ENCODE data around the gene OOEP.

DNA sequence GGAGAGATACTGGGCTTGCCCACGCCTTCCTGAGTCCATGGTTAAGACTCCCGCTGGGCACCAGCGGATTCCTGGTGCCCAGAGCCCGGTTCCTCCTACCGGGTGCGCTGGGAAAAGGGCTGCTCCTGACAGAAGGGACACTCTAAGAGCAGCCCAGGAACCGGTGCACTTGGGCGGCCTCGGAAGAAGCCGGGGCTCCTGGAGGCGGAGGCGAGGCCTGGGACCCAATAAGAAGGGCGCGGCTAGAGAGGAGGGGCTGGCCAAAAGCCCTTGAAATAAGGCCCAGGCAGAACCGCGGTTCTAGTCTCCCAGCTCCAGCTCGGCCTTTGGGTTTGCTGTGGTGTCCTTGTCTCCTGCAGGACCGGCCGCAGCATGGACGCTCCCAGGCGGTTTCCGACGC lies 7.3 kb downstream of the OOEP start, which contains the start of gene KHDC3L:
- TF ChIP-seq POLR2A (IDR thresholded peaks at IDR 0.05) (no peak), CTCF (IDR thresholded peaks at IDR 0.05) (no peak)
